NCI-H748 treated with DMSO at 0.1 percent for 48 hours (cell line): ENCODE results near the gene MINDY1.

Experiments used
- DNase-seq: peaks from one replicate; lab custom pipeline; 2025; lab: John Stamatoyannopoulos, UW

MINDY1 gene, protein sequence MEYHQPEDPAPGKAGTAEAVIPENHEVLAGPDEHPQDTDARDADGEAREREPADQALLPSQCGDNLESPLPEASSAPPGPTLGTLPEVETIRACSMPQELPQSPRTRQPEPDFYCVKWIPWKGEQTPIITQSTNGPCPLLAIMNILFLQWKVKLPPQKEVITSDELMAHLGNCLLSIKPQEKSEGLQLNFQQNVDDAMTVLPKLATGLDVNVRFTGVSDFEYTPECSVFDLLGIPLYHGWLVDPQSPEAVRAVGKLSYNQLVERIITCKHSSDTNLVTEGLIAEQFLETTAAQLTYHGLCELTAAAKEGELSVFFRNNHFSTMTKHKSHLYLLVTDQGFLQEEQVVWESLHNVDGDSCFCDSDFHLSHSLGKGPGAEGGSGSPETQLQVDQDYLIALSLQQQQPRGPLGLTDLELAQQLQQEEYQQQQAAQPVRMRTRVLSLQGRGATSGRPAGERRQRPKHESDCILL

DNA sequence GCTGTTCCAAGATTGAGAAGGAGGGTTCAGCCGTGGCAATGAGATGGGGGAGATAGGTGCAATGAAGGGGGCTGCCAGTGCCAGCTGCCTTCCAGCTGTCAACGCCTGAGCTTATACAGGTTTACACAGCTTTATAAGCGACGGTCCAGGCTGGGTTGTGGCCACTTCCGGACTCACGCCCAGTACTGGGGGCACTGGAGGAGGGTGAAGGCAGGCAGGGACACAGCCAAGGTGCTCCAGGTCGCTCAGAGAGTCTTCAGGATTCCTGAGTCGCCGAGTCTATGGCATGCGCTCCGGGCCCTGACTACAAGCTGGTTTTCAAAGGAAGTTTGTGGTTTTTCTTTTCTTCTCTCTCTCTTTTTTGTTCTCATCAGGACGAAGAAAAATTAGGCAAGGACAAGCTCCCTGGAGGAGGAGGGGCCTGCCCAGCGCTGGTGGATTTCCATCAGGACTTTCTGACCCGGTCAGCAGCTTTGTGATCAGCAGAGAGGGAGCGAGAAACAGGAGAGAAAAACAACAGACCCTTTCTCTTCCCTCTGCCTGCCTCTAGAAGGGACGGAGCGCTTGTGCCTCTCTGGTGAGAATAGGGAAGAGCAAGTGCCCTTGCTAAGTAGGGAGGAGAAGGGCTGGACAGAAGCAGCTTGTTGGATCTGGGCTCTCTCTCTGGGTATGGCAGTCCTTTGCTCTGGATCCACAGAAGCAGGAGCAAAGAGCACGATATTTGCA is at the start of gene MINDY1:
Gene MINDY1, minus strand, starts transcription at position 576 of the 726 bp plus-strand sequence. CDS start 4,285 bp downstream, outside the sequence.
- DNase-seq: peak; percentile 65

- DNase-seq: no peak
Observed at GRCh38 chr1:151056149-151056548, 49.4 kb upstream of the MINDY1 start.

- DNase-seq: no peak
Observed at GRCh38 chr1:151055581-151055980, 48.9 kb upstream of the MINDY1 start.

DNA sequence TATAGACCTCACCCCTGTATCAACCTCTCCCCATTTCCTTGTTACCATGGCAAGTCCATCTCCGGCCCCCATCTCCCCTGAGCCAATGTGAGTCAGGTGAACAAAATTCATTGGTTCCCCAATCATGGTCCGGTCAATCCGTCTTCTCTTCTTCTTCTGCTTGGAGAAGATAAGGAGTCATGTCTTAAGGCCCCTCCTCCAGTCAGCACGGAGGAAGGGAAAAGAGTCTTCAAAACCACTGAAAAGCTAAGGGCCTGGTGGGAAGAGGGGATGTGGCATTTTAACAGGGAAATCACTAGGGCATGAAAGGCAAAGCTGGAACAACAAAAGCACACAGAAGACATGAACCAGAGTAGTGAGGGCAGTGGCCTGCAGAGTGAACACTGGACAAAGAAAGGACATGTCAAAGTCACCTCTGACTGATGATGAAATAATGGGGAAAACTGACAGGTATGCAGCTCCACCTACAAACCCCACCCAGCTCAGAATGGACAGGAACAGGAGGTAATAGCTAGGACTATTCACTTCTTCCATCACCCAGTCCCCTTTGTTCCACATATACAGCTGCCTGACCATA is 48.4 kb upstream of the MINDY1 start:
- no peak for DNase-seq

DNA sequence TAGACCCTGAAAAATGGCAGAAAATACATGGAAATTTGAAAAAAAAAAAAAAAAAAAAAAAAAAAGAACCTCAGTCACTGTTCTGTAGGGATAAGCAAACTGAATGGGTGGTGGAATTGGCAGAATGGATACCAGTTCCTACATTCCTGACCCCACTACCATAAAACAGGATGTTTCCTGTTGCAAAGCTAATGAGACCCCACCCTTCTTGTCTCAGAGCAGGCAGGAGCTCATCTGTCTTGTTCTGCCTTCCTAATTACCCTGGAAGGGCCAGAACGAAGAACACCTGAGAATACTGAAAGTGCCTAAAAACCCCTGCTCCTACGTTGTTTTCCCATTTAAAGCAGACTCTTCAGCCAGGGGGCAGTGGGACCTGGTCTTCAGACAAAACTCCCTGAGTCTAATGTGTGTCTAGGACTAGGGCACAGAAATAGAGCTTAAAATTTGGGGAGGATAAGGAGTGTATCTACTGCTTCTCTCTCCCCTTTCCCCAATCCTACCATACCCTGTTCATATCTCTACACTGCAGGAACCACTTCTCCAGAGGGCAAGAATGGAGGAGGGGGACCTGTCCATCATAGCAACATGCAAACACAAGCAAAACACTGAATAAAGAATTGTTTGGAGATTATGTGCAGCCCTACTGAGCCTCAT is 44.8 kb upstream of the MINDY1 start:
- DNase-seq: no peak

DNA sequence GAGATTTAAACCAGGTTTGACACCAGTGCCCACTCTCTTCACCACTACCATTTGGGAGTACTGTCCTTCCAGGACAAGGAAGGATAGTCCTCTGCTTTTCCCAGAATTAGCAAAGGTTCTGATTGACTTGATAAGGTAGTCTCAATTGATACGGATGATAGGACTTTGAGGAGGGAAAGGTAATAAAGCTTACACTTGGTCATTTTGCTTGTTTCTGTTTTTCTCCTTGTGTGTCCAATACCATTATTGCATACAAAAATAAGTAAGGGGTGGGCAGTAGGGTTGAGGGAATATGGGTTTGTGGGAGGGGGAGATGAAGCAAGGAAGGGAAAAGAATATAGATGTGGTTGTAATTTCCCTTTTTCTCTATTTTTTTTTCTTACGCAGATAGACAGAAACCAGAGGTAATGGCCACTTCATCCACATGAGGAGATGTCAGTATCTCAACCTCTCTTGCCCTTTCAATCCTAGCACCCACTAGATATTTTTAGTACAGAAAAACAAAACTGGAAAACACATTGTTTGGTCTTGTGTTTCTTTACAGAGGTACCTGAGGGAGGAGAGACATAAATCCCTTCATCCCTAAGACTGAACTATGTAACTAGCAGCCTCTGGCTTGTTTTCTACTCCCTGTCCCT is 43.5 kb upstream of the MINDY1 start:
- DNase-seq: no peak

DNA sequence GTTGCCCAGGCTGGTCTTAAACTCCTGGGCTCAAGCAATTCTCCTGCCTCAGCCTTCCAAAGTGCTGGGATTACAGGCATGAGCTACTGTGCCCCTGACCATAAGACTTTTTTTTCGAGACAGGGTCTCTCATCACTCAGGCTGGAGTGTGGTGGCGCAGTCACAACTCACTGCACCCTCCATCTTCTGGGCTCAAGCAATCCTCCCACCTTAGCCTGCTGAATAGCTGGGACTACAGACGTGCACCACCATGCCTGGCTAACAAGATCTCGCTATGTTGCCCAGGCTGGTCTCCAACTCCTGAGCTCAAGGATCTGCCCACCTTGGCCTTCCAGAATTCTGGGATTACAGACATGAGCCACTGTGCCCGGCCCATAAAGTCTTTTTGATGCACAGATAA is 42.8 kb upstream of the MINDY1 start:
- DNase-seq: no peak

DNA sequence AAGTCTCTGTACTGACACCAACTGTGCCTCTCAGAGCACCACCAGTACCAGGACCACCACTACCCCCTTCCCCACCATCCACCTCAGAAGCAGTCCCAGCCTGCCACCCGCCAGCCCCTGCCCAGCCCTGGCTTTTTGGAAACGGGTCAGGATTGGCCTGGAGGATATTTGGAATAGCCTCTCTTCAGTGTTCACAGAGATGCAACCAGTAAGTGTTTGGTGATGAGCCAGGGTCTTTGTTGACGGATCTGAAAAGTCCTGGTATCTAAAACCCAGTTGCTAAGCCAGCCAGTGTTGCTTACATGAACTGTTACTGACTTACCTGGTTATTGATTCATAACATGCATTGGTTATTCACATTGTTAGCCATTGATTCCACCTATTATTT is 41.9 kb upstream of the MINDY1 start:
- DNase-seq: no peak

DNA sequence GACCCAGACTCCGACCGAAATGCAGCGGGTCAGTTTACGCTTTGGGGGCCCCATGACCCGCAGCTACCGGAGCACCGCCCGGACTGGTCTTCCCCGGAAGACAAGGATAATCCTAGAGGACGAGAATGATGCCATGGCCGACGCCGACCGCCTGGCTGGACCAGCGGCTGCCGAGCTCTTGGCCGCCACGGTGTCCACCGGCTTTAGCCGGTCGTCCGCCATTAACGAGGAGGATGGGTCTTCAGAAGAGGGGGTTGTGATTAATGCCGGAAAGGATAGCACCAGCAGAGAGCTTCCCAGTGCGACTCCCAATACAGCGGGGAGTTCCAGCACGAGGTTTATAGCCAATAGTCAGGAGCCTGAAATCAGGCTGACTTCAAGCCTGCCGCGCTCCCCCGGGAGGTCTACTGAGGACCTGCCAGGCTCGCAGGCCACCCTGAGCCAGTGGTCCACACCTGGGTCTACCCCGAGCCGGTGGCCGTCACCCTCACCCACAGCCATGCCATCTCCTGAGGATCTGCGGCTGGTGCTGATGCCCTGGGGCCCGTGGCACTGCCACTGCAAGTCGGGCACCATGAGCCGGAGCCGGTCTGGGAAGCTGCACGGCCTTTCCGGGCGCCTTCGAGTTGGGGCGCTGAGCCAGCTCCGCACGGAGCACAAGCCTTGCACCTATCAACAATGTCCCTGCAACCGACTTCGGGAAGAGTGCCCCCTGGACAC is 41.4 kb upstream of the MINDY1 start:
- peak; percentile 41 for DNase-seq

DNA sequence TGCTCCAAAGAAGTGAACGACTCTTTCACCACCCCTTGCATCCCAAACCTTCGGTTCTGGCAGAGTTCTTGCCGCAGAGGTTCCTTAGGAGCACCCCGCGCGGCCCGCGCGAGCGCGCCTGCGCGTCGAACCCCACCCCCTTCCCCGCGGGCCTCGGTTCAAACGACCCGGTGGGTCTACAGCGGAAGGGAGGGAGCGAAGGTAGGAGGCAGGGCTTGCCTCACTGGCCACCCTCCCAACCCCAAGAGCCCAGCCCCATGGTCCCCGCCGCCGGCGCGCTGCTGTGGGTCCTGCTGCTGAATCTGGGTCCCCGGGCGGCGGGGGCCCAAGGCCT is 40.9 kb upstream of the MINDY1 start, which contains the start of gene C1orf56:
Gene C1orf56, plus strand, starts transcription at position 161 of the 334 bp plus-strand sequence. Its CDS starts 97 bp downstream, at position 258.
- DNase-seq: peak; percentile 48

DNA sequence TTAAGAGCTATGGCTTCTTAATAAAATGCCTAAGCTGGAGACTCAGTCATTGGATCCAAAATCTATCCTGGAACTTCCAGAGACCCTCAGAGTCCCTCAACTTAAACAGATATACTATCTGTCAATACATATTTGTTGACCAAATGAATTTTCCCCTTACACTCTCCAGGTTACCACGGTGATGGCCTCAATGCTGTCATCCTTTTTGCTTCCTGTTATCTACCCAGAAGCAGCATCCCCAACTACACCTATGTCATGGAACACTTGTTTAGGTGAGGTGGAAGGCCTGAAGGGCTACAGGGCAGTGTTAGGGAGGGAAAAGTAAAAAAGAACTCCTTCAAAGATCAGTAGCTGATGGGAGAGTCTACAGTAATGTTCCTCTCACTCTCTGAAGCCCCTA is 36.5 kb upstream of the MINDY1 start:
- no peak for DNase-seq

DNA sequence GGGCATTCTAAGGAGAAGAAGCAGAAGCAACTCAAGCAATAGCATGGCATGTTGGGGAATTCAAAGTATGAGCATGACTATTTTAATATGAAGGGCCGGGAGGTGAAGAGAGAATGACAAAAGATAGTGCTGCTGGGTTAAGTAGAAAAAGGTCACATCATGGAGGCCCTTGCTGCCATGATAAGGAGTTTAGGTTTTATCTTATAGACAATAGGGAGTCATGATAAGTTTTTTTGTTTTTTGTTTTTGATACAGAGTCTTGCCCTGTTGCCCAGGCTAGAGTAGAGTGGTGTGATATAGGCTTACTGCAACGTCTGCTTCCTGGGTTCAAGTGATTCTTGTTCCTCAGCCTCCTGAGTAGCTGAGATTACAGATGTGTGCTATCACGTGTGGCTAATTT is 32.8 kb upstream of the MINDY1 start:
- DNase-seq: no peak

GRCh38 chr1:151037032-151037431 is 30.3 kb upstream of the MINDY1 start:
- DNase-seq: no peak

DNA sequence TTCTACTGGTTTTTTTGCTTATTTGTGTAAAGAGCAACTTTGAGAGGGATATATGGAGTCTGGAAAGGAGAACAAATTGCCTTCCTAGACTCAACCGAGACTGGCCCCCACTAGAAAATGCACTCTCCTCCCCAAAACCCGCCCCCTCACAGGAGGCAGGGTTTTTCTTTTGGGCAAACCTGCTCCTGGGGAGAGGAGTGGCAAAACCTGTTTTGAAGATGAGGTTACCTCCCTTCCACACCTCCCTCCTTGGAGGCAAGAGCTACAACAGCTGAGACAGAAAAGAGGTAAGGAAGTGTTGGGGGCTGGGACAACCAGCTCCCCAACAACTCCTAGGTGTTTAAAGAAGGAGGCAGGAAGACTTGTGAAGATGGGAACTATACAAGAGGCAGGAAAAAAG is 29.7 kb upstream of the MINDY1 start, which contains the start of gene BNIPL:
Gene BNIPL, plus strand, starts transcription at position 231 of the 400 bp plus-strand sequence. Its CDS starts 140 bp downstream, at position 371.
- no peak for DNase-seq

GRCh38 chr1:151035167-151035566 is 28.5 kb upstream of the MINDY1 start:
- no peak for DNase-seq

- no peak for DNase-seq
Observed at GRCh38 chr1:151032164-151032563, 25.5 kb upstream of the MINDY1 start.

DNA sequence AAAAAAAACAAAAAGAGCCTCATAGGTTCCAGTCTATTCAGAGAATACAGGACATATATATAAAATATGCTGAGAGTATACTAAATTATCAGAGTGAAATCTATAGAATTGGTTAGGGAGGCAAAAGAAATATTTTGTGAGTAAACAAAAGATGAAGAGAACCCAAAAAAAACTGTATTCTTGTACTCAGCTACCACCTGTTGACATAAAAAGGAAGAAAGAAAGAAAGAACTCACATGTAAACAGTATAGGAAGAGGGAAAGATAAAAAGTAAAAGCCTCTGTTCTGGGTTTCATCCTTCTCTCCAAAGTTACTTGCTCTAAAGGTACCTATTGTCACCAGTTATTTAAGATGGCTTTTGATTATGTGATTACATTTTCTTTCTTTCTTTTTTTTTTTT is 19.8 kb upstream of the MINDY1 start:
- no peak for DNase-seq

DNA sequence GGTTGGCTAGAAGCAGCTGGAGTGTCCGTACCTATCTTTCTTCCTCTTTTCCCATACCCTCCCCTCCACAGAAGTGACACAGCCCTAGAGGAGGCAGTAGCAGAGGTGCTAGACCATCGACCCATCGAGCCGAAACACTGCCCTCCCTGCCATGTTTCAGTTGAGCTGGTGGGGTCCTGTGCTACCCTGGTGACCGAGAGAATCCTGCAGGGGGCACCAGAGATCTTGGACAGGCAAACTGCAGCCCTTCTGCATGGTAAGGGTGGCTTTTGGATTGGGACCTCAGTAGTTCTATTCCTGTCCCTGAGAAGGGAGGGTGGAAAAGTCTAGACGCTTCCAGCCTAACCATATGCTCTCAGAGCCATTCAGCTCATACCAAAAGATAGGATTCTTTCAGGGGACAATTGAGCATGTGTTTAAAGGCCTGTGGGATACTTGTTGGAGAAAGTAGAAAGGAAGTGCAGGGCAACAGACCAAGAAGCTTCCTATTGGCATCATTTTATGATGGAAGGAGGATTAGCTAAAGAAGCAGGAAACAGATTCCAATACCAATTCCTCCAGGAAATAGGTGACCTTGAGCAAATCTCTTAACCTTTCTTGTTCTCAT is 17.9 kb upstream of the MINDY1 start:
- peak; percentile 38 for DNase-seq

GRCh38 chr1:151013518-151013917 is 6.8 kb upstream of the MINDY1 start:
- DNase-seq: no peak

DNA sequence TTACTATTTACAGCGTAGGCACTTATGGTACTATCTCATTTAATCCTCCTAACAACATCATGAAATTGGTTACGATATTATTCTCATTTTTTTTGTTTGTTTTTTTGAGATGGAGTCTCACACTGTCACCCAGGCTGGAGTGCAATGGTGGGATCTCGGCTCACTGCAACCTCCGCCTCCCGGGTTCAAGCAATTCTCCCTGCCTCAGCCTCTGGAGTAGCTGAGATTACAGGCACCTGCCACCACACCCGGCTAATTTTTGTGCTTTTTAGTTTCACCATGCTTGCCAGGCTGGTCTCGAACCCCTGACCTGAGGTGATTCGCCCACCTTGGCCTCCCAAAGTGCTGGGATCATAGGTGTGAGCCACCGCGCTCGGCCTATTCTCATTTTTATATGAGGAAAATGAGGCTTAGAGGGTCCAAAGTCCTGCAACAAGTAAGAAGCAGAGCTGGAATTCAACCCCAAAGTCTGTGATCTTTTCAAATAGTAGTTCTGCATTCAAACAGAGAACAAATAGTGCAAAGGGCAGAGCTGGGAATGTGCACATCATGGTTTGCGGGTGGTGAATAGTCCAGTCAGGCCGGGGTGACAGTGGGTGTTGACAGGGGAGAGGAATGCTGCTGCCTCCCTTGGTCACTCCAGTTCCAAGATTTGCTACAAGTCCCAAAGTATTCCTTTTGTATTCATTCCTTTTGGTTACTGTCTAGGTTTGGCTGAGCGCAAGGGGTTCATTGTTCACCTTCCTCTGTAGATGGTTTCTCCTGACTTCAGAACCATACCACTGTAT is 6.2 kb upstream of the MINDY1 start:
- DNase-seq: no peak
